Iris pigment epithelial cell (primary cell): ENCODE data around the gene SUPT20H.
A peak's percentile ranks its signal among the peaks of the same experiment; 100 is the strongest.
"Not testable (repeated sequence)": the region's sequence is repeated elsewhere in the genome, so short reads cannot be mapped to it uniquely, and the experiment has no call there.

Experiments used
- DNase-seq: peaks from one replicate; pipeline ENCODE4 v3.0.0-alpha.2; 2011; ENCODE audit warnings: low read depth

Gene SUPT20H

DNA sequence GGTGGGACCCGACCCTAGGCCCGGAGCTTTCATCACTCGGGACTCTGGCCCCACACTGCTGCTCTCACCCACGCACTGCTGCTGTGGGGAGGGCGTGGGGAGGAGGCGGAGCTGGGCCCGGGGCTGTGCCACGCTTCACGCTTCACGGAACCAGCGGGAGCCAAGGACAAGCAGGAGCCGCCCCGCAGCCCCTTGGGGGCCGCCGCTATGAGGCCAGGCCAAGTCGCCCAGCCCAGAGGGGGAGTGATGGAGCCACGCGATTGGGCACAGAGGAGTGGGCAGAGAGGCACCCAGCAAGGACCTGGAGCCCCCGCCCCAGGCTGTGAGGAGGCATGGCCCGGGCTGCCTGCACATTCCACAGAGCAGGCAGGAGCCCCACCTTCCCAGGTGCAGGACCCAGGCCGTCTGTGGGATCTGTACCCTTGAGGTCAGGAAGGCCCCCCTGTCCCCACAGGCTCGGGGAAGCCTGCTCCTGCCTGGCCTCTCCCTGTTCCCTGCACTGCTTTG is 10.2 kb upstream of the SUPT20H start:
- no peak for DNase-seq

DNA sequence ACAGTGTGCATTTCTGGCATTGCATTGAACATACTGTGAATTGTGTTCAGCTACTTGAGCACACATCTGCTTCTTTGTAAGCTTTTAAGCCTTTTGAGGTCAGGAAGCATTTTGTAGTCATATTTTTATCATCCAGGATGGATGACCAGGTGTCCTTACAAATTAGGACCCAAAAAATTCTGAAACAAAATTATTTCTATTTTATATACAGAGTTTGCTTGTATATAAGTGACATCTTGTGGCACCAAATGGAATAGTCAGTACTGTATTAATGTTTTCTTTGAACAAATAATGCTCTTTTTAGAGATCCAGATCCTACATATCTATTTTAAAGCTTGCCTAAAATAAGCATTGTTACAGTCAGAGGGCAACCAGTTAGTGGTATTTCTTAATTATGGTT is 9.5 kb upstream of the SUPT20H start:
- peak; percentile 32 for DNase-seq

DNA sequence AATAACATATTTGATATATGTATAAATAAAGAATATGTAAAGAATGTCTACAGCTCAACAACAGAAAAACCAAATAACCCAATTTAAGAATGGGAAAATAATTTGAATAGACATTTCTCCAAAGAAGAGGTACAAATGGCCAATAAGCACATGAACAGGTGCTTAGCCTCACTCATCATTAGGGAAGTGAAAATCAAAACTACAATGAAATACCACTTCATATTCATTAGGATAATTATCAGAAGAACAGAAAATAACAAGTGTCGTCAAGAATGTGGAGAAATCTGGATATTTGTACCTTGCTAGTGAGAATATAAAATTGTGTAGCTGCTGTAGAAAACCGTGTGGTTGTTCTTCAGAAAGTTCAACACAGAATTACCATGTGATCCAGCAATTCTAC is 8.4 kb upstream of the SUPT20H start:
- DNase-seq = no peak

DNA sequence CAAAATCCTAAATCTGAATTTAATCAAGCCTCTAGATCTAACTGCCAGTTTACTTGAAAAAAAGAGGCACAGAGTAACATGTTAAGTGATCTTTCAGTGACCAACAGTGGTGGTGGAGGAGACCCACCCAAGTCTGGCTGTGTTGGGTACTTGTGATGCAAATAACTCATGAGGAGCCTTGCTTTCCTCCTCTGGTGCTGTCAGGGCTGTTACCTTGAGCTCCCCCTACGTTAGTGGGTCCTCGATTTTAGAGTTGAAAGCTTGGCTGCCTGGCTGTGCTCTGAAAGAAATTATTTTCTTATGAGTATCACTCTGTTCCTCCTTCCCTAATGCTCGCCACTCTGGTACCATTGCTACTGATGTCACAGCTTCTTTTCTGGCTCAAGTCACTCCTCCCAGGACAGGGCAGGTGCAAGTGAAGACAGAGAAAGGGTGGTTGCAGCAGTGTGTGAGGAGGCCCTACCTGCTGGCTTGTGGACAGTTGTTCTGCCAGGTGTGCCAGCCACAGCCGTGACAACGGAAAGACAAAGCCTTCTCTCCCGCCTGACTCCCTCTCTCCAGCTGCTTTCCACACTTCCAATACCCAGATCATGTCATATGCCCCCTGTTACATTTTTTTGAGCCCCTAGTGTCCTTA is 6.5 kb upstream of the SUPT20H start:
- DNase-seq = no peak

DNA sequence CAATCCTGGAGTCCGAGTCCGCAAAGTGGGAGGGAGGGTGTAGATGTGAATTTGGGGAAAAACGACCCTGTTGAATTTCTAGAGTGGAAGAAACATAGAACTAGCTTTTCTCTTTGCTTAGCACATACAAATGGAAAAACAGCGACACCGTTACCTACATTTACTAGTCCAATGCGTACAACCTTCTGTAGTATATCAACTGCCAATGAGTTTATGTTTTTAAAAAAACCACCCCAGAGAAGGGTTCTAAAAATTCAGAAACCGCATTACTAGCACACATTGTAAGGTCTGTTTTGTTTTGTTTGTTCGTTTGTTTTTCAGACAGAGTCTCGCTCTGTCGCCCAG is 332 bp upstream of the SUPT20H start:
- no peak for DNase-seq

DNA sequence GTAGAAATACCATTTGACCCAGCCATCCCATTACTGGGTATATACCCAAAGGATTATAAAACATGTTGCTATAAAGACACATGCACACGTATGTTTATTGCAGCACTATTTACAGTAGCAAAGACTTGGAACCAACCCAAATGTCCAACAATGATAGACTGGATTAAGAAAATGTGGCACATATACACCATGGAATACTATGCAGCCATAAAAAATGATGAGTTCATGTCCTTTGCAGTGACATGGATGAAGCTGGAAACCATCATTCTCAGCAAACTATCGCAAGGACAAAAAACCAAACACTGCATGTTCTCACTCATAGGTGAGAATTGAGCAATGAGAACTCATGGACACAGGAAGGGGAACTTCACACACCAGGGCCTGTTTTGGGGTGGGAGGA is 3.3 kb downstream of the SUPT20H start:
- DNase-seq = not testable (repeated sequence)

DNA sequence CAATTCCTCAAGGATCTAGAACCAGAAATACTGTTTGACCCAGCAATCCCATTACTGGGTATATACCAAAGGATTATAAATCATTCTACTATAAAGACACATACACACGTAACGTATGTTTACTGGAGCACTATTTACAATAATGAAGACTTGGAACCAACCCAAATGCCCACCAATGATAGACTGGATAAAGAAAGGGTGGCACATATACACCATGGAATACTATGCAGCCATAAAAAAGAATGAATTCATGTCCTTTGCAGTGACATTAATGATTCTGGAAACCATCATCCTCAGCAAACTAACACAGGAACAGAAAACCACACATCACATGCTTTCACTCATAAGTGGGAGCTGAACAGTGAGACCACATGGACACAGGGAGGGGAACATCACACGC is 6.4 kb downstream of the SUPT20H start:
- not testable (repeated sequence) for DNase-seq

DNA sequence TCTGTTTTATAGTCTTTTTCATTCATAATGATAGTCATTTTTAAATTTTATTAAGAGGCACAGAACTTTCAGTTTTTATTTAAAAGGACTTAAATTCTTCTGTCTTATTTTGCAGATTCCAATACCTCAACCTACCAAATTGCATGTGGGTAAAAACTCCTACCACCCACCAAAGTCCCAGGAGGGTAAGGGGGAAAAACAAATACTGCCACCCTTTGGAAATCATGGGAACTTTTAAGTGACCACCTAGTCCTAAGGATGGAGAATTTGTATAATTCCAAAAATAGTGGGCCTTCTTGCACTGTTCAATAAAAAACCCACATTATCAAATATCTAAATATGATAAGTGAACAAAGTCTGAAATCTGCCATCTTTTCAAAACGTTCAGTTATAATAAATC is 9.7 kb downstream of the SUPT20H start:
- no peak for DNase-seq

DNA sequence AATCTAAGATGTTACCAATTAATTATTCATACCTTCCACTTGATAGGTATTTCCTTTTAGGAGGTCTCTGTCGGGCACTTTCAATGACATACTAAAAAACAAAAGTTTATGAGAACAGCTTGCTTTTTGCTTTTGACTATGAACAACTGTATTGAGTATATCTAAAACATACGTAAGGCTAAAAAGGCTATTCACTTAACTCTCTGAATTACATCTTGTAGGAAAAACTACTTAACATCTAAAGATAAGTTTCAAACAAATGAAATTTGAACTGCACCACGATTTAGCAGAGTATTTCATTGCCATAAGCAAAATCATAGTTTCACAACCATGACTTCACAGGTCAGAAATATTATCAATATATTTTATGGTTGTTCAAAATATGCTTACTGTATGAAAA is 11.6 kb downstream of the SUPT20H start:
- DNase-seq = no peak

DNA sequence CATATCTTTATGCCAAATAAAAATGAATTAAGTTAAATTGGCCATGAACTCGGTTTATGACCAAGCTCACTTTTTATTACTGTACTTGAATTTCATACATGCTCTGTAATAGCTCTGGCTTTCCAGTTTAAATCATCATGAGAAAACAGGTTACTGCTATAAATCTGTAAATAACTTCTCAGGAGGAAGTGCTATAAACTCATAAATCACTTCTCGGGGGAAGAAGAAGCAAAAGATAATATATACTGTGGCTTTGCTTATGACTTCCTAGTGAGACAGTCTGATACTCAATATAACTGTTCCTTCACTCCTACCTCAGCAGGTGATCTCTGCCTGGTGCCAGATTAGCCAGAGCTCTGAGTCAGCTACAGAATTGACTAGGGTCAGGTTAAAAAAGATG is 12.5 kb downstream of the SUPT20H start:
- no peak for DNase-seq

DNA sequence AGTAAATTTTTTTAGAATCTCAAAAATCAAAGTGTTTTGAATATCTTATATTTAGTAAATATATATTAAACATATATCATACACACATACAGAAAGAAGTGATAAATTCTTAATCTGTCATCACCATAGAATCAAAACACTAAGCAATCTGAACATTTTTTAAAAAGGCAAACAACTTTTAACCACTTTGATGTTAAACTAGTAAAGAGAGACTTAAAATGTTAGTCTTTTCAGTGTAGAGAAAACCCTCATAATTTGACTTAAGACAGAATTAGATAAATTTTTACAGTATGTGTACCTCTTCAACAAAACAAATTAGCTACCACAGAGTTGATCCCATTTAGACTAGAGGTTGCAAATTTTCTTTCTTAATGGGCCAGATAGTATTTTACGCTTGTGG is 13.4 kb downstream of the SUPT20H start:
- no peak for DNase-seq

DNA sequence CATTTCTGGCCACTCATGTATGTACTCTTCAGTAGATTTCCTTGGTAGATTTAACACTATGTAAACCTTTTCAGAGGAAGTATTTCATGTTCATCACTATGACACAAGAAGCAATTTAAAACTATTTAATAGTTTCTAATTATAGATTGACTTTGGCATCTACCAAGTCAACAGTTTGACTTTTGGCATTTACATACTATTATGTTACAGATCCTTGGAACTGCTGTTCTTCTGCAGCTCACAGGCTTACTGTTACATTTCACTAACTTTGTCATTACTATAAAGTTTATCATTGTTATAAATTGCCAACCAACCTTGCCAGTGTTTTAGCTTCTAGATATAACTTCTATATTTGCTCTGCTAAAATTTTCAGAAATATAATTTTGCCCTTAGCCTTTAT is 18.7 kb downstream of the SUPT20H start:
- no peak for DNase-seq

DNA sequence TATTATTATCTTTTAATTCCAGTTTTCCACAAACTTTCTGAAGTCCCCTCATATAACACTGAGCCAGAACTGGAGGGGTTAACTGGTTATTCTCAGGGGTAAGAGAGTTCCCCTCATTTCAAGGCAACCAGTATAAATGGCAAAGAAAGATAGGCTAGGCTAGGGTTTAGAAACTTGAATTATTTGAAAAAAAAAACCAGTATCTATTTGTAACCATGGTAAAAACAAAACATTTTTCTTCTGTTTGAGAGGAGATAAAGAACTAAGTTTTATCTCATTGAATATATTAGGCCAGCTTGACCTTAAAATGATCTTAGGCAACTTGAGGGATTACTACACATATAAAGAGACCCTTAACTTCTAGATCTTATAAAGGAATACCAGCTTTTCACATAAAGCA is 19.6 kb downstream of the SUPT20H start:
- DNase-seq = no peak

DNA sequence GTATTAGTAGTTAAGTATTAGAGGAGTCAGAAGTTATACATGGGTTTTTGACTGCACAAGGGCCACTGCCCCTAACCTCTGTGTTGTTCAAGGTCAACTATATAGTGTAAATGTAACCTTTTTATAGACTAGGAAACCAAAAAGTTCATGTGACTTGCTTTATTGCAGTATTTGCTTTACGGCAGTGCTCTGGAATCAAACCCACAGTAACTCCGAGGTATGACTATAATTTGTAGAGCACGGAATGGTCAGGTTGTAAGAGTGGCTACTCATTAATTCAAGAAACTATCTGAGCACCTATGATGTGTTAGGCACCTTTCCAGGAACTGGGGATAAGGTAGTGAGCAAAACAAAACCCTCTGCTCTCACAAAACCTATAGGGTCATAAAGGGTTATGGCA is 22.2 kb downstream of the SUPT20H start:
- DNase-seq = no peak

DNA sequence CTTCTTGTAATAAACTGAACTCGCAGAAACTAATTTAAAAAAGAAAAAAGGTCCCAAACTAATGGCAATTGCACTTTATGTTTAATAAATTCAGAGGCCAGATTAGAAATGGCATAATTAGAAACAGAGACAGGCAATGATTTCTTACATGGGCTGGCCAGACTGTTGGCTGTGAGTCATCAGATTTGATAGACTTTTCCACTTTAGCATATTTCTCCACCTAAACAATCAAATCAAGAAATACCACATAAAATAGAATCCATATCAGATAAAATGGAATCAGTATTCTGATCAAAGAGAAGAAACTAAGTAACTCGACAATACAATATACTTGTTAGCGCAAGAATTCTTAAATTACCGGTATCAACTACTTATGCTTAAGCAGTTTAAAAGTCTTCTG is 29.9 kb downstream of the SUPT20H start:
- DNase-seq = peak; percentile 65

DNA sequence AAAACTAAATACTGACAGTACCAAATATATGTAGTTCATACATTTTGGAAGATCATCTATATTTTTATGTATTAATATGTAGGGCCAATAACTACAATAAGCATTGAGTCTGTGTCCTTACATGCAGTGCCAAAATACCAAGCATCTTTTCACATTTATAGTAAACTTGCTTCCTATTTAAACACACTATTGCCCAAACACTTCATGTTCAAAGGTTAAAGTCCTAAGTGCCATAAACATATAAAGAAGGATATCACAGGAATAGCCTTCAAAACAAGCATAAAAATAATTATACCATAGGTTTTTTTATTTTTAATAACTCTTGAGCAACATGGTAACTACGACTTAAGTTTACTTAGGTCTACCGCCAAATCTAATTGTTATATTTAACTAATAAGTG is 31.8 kb downstream of the SUPT20H start:
- DNase-seq = no peak

DNA sequence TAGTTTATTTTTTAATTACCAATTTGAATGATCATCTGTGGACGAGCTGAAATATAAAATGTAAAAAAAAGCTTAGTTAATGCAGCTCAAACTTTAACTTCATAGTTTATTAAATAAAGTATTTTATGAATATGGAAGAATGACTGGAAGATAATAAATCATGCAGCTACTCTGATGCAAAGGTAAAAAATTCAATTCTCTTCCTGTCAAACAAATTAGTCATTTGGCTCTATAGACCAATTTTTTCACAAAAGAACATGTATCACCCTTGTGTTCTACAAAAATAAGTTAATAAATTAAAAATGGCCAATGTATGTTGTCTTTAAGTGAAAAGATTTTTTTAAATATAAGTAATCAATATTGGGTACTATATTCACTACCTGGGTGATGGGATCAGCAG is 32.7 kb downstream of the SUPT20H start:
- DNase-seq = peak; percentile 15

DNA sequence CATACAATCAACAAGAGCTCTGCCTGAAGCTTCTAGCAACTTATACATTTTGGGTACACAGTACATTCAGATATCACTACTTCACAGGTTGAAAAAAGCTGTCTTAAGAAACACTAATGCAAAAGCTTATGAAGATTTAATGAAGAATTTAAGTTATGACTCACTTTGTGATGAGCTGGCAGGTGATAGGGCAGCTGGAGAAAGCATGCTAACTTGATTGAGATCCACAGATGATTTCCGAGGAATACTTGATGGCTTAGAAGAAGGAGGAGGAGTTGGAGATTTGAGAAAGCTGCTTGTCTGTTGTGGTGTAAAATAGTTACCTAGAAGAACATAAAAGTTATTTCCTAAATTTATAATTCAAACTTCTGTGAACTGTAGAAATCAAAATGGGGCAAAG is 35.6 kb downstream of the SUPT20H start:
- peak; percentile 88 for DNase-seq

DNA sequence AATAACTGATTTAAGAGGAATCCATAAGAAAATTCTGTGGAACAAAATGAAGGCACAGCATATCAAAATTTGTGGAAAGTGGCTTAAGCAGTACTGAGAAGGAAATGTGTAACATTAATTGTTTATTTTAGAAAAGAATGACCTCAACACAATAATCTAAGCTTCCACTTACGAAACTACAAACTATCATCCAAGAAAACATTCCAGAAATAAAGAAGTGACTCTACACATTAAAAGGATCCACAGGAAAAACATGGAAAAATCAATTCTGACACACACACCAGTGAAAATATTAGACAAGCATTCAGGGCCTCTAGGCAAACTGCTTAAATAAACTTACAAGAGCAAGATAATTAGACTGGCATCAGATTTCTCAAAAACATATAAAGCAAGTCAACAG is 44.9 kb downstream of the SUPT20H start:
- DNase-seq = peak; percentile 14

DNA sequence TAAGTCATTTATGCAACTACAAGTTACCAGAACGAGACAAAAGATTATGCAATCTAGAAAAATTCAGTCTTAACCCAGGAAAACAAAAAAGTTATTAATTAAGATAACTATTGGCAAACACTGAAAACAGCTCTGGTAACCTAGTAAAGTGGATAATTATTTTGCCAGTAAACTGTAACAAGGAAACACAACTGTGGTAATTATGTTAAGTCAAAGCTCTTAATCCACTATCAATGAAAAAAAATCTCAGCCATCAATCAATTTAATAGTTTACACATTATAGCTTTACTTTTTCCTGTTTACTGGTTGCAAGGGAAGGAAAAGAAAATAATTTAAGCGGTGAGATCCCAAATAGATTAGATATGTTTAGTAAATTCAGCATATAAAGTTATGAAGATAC is 47.7 kb downstream of the SUPT20H start:
- DNase-seq = no peak

DNA sequence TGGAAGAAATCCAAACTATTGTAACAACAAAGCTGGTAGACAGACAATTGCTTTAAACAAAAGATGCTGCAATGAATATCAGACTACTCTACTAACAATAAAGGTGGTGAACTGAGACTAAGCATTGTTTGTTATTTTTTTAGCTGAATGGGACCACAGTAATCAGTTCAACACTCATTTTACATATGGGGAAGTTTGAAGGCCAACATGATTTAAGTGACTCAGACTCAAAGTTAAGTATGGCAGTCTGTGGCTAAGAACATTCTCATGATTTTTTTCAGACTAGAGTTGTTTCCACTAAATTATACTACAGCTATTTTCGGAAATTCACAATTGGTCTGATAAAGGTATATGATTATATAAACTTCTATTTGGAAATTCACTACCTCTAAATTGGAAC is 48.5 kb downstream of the SUPT20H start:
- DNase-seq = peak; percentile 44

DNA sequence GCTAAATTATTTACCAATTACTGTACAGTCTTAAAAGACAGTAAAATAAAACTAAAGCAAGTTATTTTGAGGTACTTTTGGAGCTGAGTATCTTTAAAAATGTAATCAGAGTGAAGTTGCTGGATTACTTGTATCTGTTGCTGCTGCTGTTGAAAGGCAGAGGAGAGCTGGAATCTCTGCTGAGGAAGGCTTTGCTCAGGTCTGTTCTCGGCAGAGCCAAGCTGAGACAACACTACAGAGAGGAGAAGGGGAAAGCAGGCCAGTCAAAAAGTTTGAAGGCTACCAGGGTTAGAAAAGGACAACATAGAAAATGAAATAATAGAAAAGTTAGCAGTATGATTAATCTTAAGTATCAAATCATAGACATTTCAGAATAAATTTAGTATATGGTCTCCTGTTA is 49.1 kb downstream of the SUPT20H start:
- DNase-seq = no peak

DNA sequence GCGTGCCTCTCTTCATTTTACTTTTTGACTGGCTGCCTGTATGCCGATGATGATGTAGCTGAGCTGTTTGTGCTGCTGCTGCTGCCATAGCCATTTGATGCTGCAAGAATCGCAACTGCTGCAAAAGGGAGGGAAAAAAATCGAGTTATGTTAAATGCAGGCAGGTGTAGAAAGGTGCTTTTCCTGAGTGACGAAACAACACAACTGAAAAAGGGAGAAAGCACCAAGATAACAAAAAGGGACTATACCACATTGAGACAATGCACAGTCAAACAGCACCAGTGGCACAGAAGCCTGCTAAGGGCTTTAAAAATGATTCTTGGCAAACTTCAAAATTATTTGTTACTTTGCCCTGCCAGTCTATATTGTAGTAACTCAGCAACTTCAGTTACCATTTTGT is 49.8 kb downstream of the SUPT20H start:
- no peak for DNase-seq

DNA sequence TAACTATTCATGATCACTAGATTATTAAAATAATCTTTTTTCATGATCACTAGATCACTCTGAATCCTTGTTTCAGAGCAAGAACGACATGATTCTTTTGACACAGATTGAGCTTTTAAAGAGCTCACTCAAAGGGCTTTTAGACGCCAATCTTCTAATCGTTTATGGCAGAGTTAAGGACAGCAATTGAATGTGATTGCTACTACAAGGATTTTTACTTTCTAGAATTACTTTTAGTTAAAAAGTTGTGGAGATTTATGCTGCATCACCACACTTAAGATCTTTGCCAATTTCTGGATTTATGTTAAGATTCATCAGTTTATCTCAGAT is 57.6 kb downstream of the SUPT20H start:
- no peak for DNase-seq
